HG03575 (cell line): ENCODE data around the gene DPY19L3.
"Not testable (repeated sequence)": the region's sequence is repeated elsewhere in the genome, so short reads cannot be mapped to it uniquely, and the experiment has no call there.

Experiments used
- ATAC-seq: cut with Tn5 transposase; IDR thresholded peaks from one replicate; pipeline ENCODE4 v1.9.1; 2021; ENCODE audit not compliant: unreplicated experiment, insufficient number of reproducible peaks, low FRiP score; ENCODE audit errors: extremely low read depth

DPY19L3 gene

GRCh38 chr19:32476032-32476350 is 70.4 kb downstream of the DPY19L3 start:
- no peak for ATAC-seq

- ATAC-seq, result no peak
Measured at GRCh38 chr19:32480321-32480720, 74.8 kb downstream of the DPY19L3 start.

DNA sequence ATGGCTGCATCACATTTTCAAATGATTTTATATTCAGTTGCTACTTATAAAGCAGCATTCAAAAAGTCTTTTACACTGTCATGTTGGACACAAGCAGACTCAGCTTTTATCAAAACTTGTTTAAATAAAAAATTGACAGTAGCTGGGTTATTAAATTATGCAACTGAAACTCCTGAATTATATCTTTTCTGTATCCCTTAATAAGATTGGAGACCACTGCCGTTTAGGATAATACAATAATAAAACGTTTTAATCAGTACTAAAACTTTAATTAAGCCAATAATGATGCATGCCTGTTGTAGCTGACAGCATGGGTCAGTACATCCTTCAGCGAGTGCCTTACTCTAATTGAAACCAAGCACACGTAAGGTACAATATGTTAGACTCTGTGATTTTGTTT is 78.0 kb downstream of the DPY19L3 start:
- no peak for ATAC-seq

- no peak for ATAC-seq
Measured at GRCh38 chr19:32489971-32490370, 84.4 kb downstream of the DPY19L3 start.

- no peak for ATAC-seq
Measured at GRCh38 chr19:32497391-32497790, 91.8 kb downstream of the DPY19L3 start.

DNA sequence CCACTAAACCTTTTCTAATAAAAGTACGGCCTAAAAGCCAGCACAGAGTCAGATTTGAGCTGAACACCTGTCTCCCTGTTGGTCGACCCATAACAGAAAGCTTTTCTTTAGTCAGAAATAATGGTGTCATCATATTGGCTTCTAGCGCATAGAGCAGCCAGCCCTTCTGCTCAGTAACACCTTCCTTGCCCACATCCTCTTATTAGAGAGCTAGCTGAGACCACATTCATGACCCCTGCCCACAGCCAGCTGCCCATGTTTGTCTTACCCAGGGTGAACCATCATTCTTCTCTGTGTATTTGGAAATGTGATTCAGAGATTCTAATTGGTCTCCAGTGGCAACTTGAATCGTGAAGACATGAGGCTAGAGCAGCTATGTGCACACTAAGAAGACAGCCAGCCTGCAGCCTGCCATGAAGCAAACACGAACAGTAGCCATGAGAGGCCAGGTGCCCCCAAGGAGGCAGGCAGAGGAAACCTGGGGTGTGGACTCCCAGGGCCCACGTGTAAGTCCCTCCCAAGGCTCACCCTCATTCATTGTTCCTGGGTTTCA is 93.2 kb downstream of the DPY19L3 start:
- ATAC-seq, result no peak

DNA sequence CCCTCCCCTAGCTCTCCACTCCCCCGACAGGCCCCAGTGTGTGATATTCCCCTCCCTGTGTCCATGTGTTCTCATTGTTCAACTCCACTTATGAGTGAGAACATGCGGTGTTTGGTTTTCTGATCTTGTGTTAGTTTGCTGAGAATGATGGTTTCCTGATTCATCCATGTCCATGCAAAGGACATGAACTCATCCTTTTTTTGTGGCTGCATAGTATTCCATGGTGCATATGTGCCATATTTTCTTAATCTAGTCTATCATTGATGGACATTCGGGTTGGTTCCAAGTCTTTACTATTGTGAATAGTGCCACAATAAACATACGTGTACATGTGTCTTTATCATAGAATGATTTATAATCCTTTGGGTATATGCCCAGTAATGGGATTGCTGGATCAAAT is 106.9 kb downstream of the DPY19L3 start:
- not testable (repeated sequence) for ATAC-seq

DNA sequence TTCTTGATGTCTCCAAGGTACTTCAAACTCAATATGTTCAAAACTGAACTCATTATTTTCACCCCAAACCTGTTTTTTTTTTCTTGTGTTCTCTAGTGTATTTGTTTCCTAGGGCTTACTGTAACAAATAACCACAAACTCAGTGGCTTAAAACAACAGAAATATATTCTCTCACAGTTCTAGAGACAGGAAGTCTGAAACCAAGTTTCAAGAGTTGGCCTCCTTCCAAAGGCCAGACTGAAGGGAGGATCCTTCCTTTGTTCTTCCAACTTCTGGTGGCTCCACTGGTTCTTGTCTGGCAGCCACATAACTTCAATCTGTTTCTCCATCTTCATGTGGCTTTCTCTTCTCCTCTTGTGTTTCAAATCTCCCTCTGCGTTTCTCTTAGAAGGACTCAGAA is 113.5 kb downstream of the DPY19L3 start:
- no peak for ATAC-seq

GRCh38 chr19:32522967-32523366 is 117.4 kb downstream of the DPY19L3 start:
- ATAC-seq, result no peak

DNA sequence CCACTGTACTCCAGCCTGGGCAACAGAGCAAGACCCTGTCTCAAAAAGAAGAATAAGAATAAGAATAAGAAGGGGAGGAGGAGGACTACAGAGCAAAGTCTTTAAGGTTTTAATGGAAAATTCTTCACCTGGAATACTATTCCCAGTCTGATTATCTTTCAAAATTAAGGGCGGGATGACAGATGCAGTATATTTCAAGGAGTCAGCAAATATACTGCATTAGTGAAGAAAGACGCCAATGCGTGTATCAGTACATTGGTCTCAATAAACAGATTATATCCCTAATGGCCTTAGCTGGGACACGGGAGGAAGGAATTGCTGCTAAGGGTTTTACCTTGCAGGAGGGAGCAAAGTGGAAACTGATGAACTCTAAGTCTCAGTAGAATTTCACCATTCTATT is 121.3 kb downstream of the DPY19L3 start:
- no peak for ATAC-seq

DNA sequence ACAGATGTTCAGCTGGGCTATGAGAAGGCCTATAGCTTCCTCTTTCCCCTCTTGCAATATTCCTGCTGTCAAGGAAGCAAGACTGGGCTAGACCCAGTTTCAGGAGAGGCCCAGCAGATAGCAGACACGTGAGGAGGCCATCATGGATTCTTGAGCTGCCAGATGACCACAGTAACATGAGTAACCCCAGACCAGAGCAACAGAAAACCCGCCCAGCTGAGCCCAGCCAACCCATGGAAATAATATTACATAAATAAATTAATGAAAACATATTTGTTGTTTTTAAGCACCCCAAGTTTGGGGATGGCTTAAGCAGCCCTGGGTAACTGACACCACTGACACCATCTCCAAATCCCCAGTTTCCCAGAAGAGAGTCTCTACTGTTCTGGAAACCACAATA is 125.2 kb downstream of the DPY19L3 start:
- no peak for ATAC-seq

- no peak for ATAC-seq
Measured at GRCh38 chr19:32532233-32532632, 126.7 kb downstream of the DPY19L3 start.
